UCSD-AML1 (cell line): ENCODE results near the gene MMP25.
"Not testable (repeated sequence)": the region's sequence is repeated elsewhere in the genome, so short reads cannot be mapped to it uniquely, and the experiment has no call there.

Experiments used
- DNase-seq: peaks from one replicate; lab custom pipeline; 2025; ENCODE audit not compliant: unreplicated experiment; lab: John Stamatoyannopoulos, UW

Gene MMP25

GRCh38 chr16:3054965-3055733, 8.8 kb downstream of the MMP25 start:
- DNase-seq, result peak; percentile 69

DNA sequence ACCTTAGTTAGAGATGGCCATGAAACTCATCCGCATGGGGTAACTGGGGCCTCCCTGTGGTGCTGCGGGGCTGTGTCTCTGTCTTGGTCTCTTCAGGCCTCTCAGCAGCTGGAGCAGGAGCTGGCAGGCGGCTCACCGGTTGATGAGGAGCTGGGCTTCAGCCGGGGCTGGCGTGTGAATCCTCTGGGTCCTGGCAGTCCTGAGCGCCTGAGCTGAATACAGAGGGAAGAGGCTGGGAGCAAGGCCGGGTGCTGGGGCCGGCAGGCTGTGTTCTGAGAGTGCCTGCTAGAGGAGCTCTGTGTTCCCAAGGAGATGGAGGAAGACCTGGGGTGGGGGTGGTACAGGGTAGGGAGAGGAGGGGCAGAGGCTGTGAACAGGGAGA, 9.4 kb downstream of the MMP25 start:
- not testable (repeated sequence) for DNase-seq

DNA sequence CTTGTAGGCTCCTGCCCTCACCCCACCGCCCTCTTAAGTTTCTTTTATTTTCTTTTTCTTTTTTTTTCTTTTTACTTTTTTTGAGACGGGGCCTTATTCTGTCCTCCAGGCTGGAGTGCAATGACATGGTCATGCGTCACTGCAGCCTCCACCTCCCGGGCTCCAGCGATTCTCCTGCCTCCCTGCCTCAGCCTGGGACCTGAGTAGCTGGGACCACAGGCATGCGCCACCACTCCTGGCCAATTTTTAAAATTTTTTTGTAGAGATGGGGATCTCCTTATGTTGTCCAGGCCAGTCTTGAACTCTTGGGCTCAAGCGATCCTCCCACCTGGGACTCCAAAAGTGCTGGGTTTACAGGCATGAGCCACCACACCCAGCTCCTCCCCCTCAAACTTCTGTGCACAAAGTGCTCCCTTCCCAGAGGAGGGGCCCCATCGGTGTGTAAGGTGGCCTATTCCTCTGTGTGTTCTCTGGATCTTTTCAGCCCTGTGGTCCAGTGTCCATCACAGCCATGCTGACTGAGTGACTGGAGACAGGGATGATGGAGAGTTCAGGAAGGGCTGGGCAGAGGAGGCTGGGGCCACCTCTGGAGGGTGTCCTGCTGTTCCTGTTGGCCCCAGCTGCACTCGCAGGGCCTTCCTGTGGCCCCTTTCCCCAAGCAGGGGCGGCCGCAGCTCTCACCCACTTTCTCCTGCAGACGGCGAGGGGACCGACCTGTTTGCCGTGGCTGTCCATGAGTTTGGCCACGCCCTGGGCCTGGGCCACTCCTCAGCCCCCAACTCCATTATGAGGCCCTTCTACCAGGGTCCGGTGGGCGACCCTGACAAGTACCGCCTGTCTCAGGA, 10.2 kb downstream of the MMP25 start:
- no peak for DNase-seq

- no peak for DNase-seq
These were observed 11.1 kb downstream of the MMP25 start for GRCh38 chr16:3057181-3058138.

- peak; percentile 56 for DNase-seq
These were observed 12.0 kb downstream of the MMP25 start for GRCh38 chr16:3058139-3059030.

DNA sequence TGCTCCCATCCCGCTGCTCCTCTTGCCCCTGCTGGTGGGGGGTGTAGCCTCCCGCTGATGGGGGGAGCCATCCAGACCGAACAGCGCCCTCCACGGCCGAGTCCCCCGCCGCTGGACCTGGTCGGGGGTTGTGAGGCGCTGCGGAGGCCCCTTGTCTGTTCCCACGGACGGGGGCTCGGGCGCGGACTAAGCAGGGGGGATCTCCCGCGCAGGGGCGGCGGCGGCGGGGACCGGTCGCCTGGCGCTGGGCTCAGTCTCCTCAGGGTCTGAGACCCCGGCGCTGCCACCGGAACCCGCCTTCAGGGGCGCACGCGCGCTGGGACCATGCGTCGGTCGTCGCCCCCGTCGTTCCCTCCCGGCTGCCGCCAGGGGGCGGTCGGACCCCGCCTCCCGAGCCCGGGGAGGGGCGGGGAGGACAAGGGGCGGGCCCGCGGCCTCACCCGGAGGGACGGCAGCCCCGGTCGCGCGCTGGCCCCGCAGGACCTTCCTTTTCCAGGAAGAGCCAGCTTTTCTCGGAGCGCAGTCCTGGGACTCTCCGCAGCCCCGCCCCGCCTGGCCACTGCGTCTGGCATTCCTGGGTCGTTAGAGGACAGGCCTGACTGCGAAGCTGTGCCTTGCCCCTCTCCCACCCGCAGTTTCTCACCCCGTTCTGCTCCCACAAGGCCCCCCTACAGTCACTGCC, 12.8 kb downstream of the MMP25 start:
- peak; percentile 92 for DNase-seq

DNA sequence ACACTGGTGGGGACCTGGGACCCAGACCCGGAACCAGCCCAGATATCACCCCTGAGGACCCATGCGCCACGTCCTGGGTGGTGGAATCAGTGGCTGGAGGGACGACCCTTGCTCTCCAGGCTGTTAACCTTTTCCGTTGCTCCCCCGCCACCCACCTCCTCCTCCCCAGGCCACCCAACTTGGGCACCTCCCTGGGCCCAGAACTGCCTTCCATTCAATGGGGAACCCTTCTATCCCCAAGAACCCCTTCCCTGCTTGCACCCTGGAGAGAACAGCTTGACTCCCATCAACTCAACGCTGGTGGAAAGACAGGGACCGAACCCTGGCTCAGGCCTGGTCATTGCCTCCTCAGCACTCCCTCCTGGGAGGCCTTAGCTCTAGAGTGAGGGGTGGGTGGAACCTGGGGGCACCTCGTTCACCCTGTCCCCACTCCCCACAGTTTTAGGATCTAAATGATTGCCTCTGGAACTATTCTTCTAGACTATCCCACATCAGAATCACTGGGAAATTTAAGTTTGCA, 13.4 kb downstream of the MMP25 start:
- DNase-seq, result no peak

- DNase-seq, result no peak
These were observed 14.2 kb downstream of the MMP25 start for GRCh38 chr16:3060339-3061127.

DNA sequence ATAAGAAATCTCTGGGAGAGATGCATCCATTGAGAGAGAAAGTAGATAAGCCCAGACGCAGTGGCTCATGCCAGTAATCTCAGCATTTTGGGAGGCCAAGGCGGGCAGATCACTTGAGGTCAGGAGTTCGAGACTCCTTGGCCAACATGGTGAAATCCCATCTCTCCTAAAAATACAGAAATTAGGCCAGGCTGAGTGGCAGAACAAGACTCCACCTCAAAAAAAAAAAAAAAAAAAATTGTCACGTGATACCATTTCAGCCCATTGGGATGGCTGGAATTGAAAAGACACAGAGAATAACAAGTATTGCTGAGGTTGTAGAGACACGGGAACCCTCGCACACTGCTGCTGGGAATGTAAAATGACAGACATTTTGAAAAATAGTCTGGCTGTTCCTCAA, 16.2 kb downstream of the MMP25 start:
- no peak for DNase-seq

DNA sequence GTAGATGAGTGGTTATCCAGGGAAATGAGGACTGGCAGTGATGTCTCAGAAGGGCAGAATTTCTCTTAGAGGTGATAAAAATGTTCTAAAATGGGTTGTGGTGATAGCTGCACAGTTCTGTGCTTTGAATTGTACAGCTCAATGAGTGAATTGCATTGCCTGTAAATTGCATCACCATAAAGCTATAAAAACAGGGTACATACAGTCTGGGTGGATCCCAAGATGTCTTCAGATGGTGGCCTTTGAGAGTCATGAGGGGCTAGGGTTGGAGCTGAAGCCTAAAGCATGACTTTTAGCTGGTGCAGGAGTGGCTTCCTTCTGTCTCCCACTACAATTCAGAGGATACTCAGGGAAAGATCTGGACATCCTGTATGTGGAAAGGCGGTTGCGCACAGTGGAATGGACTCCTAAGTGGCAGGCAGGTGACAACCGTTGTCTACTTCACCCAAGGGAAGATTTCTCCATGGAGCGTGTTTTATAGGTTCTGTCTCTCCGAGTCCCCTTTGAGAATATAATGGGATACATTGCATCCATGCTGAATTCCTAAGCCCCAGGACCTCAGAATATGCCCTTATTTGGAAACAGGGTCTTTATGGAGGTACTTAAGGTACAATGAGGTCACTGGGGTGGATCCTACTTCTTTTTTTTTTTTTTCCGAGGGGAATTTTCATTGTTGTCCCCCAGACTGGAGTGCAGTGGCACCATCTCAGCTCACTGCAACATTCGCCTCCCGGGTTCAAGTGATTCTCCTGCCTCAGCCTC, 17.4 kb downstream of the MMP25 start:
- DNase-seq, result no peak

- no peak for DNase-seq
These were observed 18.8 kb downstream of the MMP25 start, which contains the start of gene IL32 for GRCh38 chr16:3065069-3065741. IL32 (plus strand) TSS chr16:3065640; CDS start chr16:3065812, 172 bp downstream.

DNA sequence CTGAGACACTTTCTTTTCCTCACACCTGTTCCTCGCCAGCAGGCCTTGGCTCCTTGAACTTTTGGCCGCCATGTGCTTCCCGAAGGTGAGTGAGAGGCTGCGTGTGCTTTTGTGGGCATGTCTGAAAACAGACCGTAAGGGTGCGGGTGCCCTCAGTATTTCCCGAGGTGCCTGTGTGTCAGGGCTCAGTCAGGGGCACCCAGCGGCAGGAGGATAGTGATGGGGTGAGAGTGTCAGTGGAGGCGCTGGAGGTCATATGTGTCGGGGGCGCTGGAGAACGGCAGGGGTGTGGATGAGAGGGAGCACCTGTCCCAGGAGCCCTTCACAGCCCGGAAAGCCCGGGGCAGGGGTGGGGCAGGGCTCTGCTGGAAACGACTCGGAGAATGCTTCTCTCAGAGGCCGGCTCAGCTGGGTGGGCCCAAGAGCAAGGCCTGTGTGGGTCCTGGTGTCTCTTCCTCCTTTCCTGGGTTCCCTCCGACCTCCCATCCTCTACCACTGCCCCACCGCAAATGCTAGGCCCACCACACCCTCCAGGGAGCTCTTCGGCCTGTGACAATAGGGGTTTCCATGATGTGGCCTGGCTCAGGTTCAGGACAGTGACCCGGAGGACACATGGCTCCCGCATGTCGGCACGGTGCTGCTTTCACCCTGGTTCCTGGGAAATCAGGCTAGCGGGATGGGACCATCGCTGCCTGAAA, 19.5 kb downstream of the MMP25 start:
- DNase-seq, result no peak

GRCh38 chr16:3066440-3066748, 20.0 kb downstream of the MMP25 start:
- no peak for DNase-seq

- DNase-seq, result no peak
These were observed 22.1 kb downstream of the MMP25 start for GRCh38 chr16:3068487-3068886.

- not testable (repeated sequence) for DNase-seq
These were observed 22.8 kb downstream of the MMP25 start for GRCh38 chr16:3069146-3069545.

DNA sequence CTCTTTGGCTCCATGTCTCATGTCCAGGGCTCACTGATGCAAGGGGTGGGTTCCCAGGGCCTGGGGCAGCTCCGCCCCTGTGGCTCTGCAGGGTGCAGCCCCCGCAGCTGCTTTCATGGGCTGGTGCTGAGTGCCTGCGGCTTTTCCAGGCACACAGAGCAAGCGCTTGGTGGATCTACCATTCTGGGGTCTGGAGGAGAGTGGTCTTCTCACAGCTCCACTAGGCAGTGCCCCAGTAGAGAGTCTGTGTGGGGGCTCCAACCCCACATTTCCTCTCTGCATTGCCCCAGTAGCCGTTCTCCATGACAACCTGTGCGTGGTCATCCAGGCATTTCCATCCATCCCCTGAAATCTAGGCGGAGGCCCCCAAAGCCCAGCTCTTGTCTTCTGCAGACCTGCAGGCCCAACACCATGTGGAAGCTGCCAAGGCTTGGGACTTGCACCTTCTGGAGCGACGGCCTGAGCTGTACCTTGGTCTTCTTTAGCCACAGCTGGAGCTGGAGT, 24.3 kb downstream of the MMP25 start:
- no peak for DNase-seq

DNA sequence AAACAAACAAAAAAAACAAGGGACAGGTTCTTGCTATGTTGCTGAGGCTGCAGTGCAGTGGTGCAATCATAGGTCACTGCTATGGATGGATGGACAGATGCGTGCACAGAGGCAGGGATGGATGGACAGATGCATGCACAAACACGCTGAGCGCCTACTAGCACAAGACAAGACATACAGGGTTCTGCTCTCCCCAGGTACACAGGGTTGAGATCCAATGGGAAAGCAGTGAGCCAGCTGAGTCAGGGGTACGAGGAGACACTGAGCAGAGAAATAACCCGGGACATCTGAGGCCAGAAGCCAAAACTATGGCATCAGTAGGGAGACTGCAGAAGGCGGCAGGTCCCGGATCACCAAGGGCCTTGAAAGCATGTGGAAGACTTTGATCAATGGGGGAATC, 25.3 kb downstream of the MMP25 start:
- no peak for DNase-seq
